ENCODE data around the gene SPIRE1.
"Not testable (repeated sequence)": the region's sequence is repeated elsewhere in the genome, so short reads cannot be mapped to it uniquely, and the experiment has no call there.

SPIRE1 gene

DNA sequence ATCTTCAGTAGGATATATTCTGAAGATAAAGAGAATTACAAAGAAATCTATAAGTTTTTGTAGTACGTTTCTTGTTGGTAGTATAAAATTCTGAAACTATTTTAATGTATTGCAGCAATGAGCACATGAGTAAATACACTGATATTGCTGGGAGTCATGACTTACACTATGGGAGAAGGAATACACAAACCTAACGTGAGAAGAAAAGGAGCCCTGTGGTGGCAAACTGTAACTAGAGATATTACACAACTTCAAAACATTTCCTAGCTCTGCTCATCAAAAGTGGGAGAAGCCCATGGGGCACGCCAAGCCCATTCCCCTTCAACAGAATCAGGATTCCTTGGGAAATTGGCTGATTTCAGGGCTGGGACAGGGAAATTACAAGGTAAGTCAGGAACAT, 20.5 kb downstream of the SPIRE1 start:
- TF ChIP-seq, protein P1, sequence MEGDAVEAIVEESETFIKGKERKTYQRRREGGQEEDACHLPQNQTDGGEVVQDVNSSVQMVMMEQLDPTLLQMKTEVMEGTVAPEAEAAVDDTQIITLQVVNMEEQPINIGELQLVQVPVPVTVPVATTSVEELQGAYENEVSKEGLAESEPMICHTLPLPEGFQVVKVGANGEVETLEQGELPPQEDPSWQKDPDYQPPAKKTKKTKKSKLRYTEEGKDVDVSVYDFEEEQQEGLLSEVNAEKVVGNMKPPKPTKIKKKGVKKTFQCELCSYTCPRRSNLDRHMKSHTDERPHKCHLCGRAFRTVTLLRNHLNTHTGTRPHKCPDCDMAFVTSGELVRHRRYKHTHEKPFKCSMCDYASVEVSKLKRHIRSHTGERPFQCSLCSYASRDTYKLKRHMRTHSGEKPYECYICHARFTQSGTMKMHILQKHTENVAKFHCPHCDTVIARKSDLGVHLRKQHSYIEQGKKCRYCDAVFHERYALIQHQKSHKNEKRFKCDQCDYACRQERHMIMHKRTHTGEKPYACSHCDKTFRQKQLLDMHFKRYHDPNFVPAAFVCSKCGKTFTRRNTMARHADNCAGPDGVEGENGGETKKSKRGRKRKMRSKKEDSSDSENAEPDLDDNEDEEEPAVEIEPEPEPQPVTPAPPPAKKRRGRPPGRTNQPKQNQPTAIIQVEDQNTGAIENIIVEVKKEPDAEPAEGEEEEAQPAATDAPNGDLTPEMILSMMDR (IDR thresholded peaks at IDR 0.05; ENCODE audit: low read depth, low read length) = no peak
- H3K4me3 ChIP-seq (ENCODE audit: low read depth, low read length) = no peak overlapping the region

DNA sequence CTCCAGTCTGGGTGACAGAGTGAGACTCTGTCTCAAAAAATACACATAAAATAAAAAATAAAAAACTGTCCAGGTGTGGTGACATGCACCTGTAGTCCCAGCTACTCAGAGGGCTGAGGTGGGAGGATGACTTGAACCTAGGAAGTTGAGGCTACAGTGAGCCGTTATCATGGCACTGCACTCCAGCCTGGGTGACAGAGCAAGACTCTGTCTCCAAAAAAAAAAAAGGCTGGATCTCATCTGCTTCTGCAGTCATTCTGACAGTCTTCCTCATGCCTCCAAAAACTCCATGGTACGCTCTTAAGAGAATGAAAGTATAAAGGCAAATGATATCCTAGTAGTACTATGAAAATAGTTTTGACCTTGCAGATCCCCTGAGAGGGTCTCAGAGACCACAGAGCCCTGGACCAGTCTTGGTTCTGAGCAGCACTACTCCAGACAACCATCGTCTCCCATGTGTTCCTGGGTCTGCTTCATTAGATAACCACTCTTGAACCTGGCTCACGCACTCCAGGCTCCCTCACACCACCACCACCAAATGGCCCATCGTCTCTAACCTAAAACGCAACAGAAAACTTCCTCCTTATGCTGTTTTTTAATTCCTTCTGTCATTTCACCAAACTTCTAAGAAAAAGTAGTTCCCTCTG, 26.0 kb downstream of the SPIRE1 start:
- TF ChIP-seq, protein P1 (IDR thresholded peaks at IDR 0.05; ENCODE audit: low read depth, low read length) = no peak
- no peak overlapping the region for H3K4me3 ChIP-seq (ENCODE audit: low read depth, low read length)

DNA sequence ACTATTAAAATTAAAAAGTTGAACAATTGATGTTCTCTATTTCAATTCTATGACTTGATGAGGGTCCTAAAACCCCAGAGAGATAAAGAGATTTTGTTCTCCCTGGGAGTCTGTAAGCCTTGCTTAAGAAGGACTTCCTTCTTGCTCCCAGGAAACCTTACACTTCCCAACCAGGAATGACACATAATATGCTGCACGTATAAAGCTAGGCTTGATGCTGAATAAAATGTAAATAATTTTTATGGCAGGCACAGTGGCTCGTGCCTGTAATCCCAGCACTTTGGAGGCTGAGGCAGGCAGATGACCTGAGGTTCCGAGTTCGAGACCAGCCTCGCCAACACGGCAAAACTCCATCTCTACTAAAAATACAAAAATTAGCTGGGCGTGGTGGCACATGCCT, 27.8 kb downstream of the SPIRE1 start:
- no peak overlapping the region for H3K4me3 ChIP-seq (ENCODE audit: low read depth, low read length)
- TF ChIP-seq, protein P1 (IDR thresholded peaks at IDR 0.05; ENCODE audit: low read depth, low read length) = no peak

DNA sequence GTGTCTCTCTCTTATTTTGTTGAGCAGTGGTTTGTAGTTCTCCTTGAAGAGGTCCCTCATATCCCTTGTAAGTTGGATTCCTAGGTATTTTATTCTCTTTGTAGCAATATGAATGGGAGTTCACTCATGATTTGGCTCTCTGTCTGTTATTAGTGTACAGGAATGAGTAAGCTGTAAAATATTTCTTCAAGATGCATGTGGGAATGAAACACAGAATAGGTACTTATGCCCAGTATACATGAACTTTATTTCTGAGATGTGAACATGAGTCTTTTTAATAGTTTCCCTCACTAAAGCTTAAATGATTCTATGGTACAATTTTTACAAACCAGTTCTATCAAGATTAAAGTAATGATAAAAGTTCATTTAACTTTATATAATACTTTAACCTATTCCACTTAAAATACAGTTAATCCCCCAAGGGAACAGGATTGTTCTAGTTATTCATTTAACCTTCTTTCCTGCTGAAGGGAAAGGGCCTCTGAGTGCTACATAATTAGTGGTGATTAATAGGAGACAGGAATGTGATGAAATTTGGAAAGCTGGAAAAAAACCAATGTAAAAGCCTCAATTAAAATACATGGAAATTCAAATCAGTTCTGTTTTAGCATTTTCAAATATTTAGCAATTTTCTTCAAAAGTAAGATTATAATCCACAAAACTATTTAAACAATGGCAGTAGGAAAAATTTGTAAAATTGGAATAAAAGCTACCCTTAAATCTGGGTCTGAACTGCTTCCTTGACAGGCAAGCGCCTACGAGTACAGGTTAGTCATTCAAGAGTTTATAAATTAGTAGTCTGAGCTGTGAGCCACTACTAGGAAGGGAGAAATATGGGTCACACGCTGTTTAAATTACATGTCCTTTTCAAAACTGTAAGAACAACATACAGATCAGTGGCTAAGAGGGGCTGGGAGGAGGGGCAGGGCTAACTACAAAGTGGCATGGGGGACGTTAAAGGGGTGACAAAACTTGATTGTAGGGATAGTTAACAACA, 28.9 kb downstream of the SPIRE1 start:
- no peak overlapping the region for H3K4me3 ChIP-seq (ENCODE audit: low read depth, low read length)
- TF ChIP-seq, protein P1 (IDR thresholded peaks at IDR 0.05; ENCODE audit: low read depth, low read length) = no peak

DNA sequence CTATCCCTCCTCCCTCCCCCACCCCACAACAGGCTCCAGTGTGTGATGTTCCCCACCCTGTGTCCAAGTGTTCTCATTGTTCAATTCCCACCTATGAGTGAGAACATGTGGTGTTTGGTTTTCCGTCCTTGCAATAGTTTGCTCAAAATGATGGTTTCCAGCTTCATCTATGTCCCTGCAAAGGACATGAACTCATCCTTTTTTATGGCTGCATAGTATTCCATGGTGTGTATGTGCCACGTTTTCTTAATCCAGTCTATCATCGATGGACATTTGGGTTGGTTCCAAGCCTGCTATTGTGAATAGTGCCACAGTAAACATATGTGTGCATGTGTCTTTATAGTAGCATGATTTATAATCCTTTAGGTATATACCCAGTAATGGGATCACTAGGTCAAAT, 30.7 kb downstream of the SPIRE1 start:
- H3K4me3 ChIP-seq (ENCODE audit: low read depth, low read length) = not testable (repeated sequence)

DNA sequence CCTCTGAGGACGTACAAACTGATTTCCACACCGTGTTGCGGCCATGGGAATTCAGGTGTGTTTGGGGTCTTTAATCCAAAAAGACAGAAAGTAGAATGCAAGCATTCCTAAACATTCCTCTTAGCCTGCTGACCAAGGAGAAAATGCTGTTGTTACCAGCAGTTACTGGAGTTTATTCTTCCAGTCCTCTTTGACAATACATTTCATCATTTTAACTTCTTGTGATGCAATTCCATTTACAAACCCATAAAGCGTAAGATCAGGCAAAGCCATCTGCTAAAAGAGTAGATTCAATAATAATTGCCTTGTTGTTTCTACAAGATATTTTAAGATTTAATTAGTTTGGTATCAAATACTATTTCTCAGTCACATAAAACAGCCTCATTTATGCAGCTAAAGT, 32.7 kb downstream of the SPIRE1 start:
- no peak overlapping the region for H3K4me3 ChIP-seq (ENCODE audit: low read depth, low read length)
- TF ChIP-seq, protein P1 (IDR thresholded peaks at IDR 0.05; ENCODE audit: low read depth, low read length) = no peak

DNA sequence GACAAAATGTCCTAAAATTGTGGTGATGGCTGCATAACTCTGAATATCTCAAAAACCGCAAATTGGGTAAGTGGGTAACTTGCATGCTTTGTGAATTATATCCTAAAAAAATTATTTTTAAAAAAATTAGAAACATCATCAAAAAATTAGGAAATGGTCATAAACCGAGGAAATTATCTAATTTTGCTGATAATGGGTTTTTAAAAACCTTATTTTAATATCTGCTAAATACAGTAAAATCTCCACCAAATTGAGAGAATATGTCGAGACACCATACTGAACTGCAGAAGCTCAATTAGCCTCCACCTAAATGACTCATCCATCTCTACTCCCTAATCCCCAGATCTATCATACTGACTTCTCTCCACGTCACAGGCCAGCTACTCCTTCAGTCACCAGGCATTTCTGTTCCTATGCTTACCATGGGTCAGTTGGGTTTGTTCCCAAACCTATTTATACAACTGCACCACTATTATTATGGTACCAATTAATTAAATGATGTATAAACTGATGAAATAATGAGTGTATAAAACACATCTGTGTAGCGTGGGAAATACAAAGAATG, 36.1 kb downstream of the SPIRE1 start:
- H3K4me3 ChIP-seq (ENCODE audit: low read depth, low read length) = no peak overlapping the region
- TF ChIP-seq, protein P1 (IDR thresholded peaks at IDR 0.05; ENCODE audit: low read depth, low read length) = no peak
